Adrenal gland (tissue), 12 donors: ENCODE measurements around the gene FIGNL2. TPM values are rescaled to one million over a fixed set of nuclear protein-coding genes. Genes with fewer than 3 reads are reported as not detected.

Experiments used
- DNase-seq, 7 donors: peaks; one replicate each; pipeline ENCODE4 v3.0.0-alpha.2; 2019 to 2020
- H3K27ac ChIP-seq, 5 donors: fragments of 200-600 bp; sonication (generic) in 4 of 5; 1 replicate in 3 of 5; 2 replicates in 2 of 5; pipeline versions ENCODE4 v1.5.1 to v1.8.0; 2016 to 2020; ENCODE audit warnings: mild to moderate bottlenecking in 1 of 5
- H3K27me3 ChIP-seq: fragments of 200-600 bp; 2 replicates; pipeline ENCODE4 v1.8.0; 2021
- H3K36me3 ChIP-seq, 2 donors: fragments of 200-600 bp; replicated peaks in 1 of 2; 1 replicate in 1 of 2; 2 replicates in 1 of 2; pipeline versions ENCODE4 v1.5.1 to v1.8.0; 2018 to 2022
- H3K4me1 ChIP-seq, 2 donors: fragments of 200-600 bp; replicated peaks in 1 of 2; 1 replicate in 1 of 2; 2 replicates in 1 of 2; pipeline versions ENCODE4 v1.5.1 to v1.8.0; 2018 to 2021
- H3K4me3 ChIP-seq, 4 donors: fragments of 200-600 bp; sonication (generic) in 3 of 4; one replicate each; pipeline ENCODE4 v1.5.1; 2016 to 2018
- H3K9me3 ChIP-seq, 3 donors: fragments of 200-600 bp; sonication (generic) in 1 of 3; replicated peaks in 1 of 3; 1 replicate in 2 of 3; 2 replicates in 1 of 3; pipeline versions ENCODE4 v1.5.1 to v1.8.0; 2016 to 2021
- CTCF ChIP-seq, 6 experiments: fragments of 450-650 bp in 4 of 6; fragments of 200-600 bp in 2 of 6; sonication (generic) in 1 of 6; IDR thresholded peaks; 1 replicate in 5 of 6; 2 replicates in 1 of 6; pipeline versions ENCODE4 v1.5.1 to v1.8.0; 2016 to 2021; ENCODE audit warnings: antibody characterized with exemption in 6 of 6, mild to moderate bottlenecking in 2 of 6, moderate library complexity in 1 of 6
- POLR2A ChIP-seq, 2 donors: fragments of 450-650 bp; IDR thresholded peaks; one replicate each; pipeline ENCODE4 v1.6.1; 2017; ENCODE audit warnings: antibody characterized with exemption in 2 of 2, mild to moderate bottlenecking in 2 of 2, moderate library complexity in 1 of 2
- WGBS, 4 donors: extraction: QIAGEN DNeasy Blood & Tissue Kit in 2 of 4; methylation state at CpG; one replicate each; pipeline versions ENCODE4 v1.1.5 to v1.1.7; 2013 to 2017; 5-methylcytosine and 5-hydroxymethylcytosine counted together
- intact Hi-C, 2 donors: fragments of 100-400 bp; cut with DNase I; formaldehyde crosslinking; loops; one replicate each; pipeline versions ENCODE4 v1.14.1 to v1.15.0; 2022 to 2023
- polyA plus RNA-seq, 3 donors: library from polyadenylated mRNA; stranded (reverse); fragments of 200-250 nt in 2 of 3; fragments of 350-450 nt in 1 of 3; fragmentation: Illumina TruSeq in 1 of 3; extraction: RNeasy Lipid Tissue Mini Kit (QIAGEN cat#74804) in 1 of 3; gene quantifications; one replicate each; pipeline ENCODE4 v1.2.3, GENCODE V29; 2013 to 2014
- total RNA-seq, 9 donors: library from RNA; depleted of rRNA in 4 of 9; stranded (reverse); fragments of >200 nt in 4 of 9; fragments of 120-200 nt in 1 of 9; fragmentation: NEBNext Ultra II Directional in 1 of 9; extraction: Animal tissue kit (Norgen Biotek cat#: 25700) in 1 of 9; gene quantifications; one replicate each; pipeline versions ENCODE4 v1.1.0 to v1.2.4, GENCODE V29; 2013 to 2023
- donor health status: healthy with polysubstance abuse.
- donor health status: Bipolar disorder and iron deficiency.
- donor health status: DM: yes; HTN: yes; CAD: no.
- donor health status: DM: no; HTN: no; CAD: no.
- donor health status: DM: no; HTN: no; CAD: no.
- donor health status: DM: yes; HTN: yes; CAD: no.

Gene FIGNL2
- total and polyA plus RNA-seq, 12 donors = 0.04 to 0.32 (median 0.25) TPM; not detected in 1

GRCh38 chr12:51852404-51853137, 4.1 kb upstream of the FIGNL2 start:
- Histone ChIP-seq H3K9me3 (no peaks in the 10 kb centered on the region), H3K4me3 (no peak overlapping the region), H3K36me3 (no peaks in the 10 kb centered on the region), H3K27ac (no peak overlapping the region), H3K27me3 (peaks cover 3% of the 10 kb centered on the region), H3K4me1 (peaks cover 4 to 5% of the 10 kb centered on the region in 2 donors)
- no peak for DNase-seq
- intact Hi-C loops = no loop called here
- 79 to 91% (median 86%) methylated on average over 5 of the region's 5 CpGs for WGBS, 4 donors
- TF ChIP-seq CTCF (IDR thresholded peaks at IDR 0.05) (no peak), POLR2A (IDR thresholded peaks at IDR 0.05) (no peak)

- no peak overlapping the region for H3K4me3 ChIP-seq
- intact Hi-C loops = no loop called here
- H3K36me3 ChIP-seq = no peaks in the 10 kb centered on the region
- TF ChIP-seq POLR2A (IDR thresholded peaks at IDR 0.05) (no peak), CTCF (IDR thresholded peaks at IDR 0.05) (no peak)
- 60 to 69% (median 65%) methylated on average over 8 of the region's 8 CpGs for WGBS, 4 donors
- H3K27ac ChIP-seq = no peak overlapping the region
- no peak for DNase-seq
- H3K9me3 ChIP-seq = no peaks in the 10 kb centered on the region
- peaks cover 13% of the 10 kb centered on the region for H3K27me3 ChIP-seq
- peaks cover 10 to 11% of the 10 kb centered on the region in 2 donors for H3K4me1 ChIP-seq
These were observed 3.1 kb upstream of the FIGNL2 start for GRCh38 chr12:51851413-51852124.

- intact Hi-C loops = no loop called here
- no peaks in the 10 kb centered on the region for H3K36me3 ChIP-seq
- peaks cover 20% of the 10 kb centered on the region for H3K27me3 ChIP-seq
- no peak overlapping the region for H3K27ac ChIP-seq
- DNase-seq = no peak
- no peaks in the 10 kb centered on the region for H3K9me3 ChIP-seq
- 86 to 95% (median 90%) methylated on average over 3 to 4 of the region's 4 CpGs for WGBS, 4 donors
- TF ChIP-seq POLR2A (IDR thresholded peaks at IDR 0.05) = no peak
- TF ChIP-seq CTCF (IDR thresholded peaks at IDR 0.05) = no peak
- no peak overlapping the region for H3K4me3 ChIP-seq
- H3K4me1 ChIP-seq = peaks cover 10 to 11% of the 10 kb centered on the region in 2 donors
These were observed 2.4 kb upstream of the FIGNL2 start for GRCh38 chr12:51850965-51851299.

GRCh38 chr12:51850081-51850964, 1.8 kb upstream of the FIGNL2 start:
- peaks cover 10 to 11% of the 10 kb centered on the region in 2 donors for H3K4me1 ChIP-seq
- no peak for TF ChIP-seq POLR2A (IDR thresholded peaks at IDR 0.05)
- no peak for TF ChIP-seq CTCF (IDR thresholded peaks at IDR 0.05)
- H3K27ac ChIP-seq = no peak overlapping the region
- peaks cover 22% of the 10 kb centered on the region for H3K27me3 ChIP-seq
- intact Hi-C loops = no loop called here
- DNase-seq = no peak
- no peaks in the 10 kb centered on the region for H3K36me3 ChIP-seq
- 72 to 83% (median 77%) methylated on average over 7 to 8 of the region's 8 CpGs for WGBS, 4 donors
- H3K4me3 ChIP-seq = no peak overlapping the region
- H3K9me3 ChIP-seq = no peaks in the 10 kb centered on the region
